C4-2B (cell line): Measurements from ENCODE around the gene GBP7.
"Not testable (repeated sequence)": the region's sequence is repeated elsewhere in the genome, so short reads cannot be mapped to it uniquely, and the experiment has no call there.

Experiments used
- ZFX ChIP-seq: fragments of 450-650 bp; IDR thresholded peaks from 2 replicates; pipeline ENCODE4 v1.6.1; 2017
- TF ChIP-seq, protein P1 (sequence below): fragments of 450-650 bp; conservative IDR thresholded peaks from 2 replicates; pipeline ENCODE4 v1.5.1; 2017; ENCODE audit warnings: mild to moderate bottlenecking

DNA sequence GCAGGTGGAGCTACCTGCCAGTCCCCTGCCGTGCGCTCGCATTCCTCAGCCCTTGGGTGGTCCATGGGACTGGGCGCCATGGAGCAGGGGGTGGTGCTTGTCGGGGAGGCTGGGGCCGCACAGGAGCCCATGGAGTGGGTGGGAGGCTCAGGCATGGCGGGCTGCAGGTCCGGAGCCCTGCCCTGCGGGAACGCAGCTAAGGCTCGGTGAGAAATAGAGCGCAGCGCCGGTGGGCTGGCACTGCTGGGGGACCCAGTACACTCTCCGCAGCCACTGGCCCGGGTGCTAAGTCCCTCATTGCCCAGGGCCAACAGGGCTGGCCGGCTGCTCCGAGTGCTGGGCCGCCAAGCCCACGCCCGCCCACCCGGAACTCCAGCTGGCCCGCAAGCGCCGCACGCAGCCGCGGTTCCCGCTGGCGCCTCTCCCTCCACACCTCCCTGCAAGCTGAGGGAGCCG, 47.8 kb downstream of the GBP7 start:
- TF ChIP-seq, protein P1, sequence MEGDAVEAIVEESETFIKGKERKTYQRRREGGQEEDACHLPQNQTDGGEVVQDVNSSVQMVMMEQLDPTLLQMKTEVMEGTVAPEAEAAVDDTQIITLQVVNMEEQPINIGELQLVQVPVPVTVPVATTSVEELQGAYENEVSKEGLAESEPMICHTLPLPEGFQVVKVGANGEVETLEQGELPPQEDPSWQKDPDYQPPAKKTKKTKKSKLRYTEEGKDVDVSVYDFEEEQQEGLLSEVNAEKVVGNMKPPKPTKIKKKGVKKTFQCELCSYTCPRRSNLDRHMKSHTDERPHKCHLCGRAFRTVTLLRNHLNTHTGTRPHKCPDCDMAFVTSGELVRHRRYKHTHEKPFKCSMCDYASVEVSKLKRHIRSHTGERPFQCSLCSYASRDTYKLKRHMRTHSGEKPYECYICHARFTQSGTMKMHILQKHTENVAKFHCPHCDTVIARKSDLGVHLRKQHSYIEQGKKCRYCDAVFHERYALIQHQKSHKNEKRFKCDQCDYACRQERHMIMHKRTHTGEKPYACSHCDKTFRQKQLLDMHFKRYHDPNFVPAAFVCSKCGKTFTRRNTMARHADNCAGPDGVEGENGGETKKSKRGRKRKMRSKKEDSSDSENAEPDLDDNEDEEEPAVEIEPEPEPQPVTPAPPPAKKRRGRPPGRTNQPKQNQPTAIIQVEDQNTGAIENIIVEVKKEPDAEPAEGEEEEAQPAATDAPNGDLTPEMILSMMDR, result not testable (repeated sequence)
- not testable (repeated sequence) for TF ChIP-seq ZFX
